SIG-M5 (cell line): ENCODE results near the gene LRMDA.

Experiments
- DNase-seq: peaks from one replicate; lab custom pipeline; 2025; lab: John Stamatoyannopoulos, UW

LRMDA gene

DNA sequence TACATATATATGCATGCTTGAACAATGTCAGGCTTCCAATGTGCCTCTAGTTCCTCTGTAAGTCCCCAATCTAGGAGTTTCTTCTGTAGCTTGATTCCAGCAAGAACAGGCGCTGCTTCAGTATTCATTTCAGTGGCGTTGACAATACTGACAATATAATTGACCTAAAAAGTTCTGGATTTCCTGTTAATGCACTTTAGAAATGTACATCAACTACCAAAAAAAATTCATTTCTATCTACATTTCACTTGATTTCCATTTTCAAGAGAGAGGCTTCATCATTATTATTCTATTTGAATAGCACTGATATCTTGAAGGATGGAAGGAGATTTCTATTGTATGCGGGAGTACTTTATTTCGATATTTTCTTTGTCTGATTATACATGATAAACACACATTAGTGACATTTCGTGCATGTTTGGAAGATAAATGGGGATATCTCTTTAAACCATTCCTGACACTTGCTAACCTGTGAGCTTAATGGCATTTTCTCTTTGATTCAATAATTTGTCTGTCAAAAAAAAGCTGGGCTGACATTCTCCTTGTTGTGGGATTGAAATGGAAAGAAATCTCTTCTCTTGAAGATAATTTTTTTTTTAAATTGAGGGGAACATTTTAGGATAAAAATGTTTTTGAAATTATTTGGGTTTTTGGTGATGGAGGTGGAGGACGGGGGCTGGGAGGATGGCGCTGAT, 568.2 kb downstream of the LRMDA start:
- no peak for DNase-seq

GRCh38 chr10:76000550-76000949, 569.1 kb downstream of the LRMDA start:
- DNase-seq = no peak

DNA sequence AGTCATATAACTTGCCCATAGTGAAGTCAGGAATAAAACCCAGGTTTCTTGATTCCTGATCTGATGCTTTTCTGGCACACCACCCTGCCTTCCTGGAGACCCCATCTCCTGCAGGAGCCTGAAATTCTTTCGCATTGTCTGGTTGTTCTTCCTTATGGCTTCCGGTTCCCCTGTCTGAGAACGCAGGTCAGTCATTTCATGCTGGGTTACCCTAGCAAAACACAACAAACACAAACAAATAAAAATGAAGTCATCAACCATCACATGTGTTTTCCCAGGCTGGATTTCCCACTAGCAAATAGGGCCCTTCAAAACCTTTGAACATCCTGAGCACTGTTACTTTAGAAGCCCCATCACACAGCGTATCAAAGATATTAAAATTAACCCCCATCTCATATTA, 569.6 kb downstream of the LRMDA start:
- no peak for DNase-seq

DNA sequence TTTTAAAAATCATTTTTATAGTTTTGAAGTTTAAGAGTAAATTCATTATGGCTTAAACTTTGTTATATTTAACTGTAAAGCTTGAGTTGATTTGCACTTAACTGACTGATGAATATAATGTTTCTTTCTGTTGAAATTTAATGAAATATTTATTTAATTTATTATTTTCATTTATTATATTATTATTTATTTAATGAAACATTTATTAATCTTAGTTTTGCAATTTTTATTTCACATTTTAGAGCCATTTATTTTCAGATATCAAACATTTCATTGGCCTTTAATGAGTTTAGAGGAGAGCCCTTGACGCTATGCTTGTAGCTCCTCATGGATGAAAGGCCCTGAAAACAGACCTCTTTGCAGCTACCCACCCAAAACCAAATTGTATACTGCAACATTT, 570.0 kb downstream of the LRMDA start:
- DNase-seq = no peak

DNA sequence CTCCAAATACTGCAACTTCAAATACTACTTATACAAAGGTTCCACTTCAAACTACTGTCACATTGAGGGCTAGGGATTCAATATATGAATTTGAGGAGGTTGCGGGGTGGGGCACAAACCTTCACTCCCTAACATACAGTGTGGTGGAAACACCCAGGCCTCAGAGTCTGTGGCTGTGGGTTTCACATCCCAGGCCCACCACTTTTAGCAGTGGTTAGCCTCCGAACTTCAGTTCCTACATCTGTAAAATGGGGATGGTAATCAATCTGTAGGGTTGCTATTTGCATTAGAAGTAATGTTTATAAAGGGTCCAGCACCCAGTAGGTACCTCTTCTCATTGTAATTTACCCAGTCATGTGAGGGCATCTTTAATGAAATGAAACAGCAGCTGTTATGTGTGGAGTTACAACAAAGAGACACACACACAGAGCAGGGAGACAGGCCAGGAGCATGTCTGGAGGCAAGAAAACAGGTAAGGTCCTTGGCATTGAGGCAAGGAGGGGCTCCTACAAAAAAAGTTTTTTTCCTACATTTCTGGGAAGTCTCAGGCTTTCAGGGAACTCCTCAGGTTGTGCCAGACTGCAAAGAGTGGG, 570.9 kb downstream of the LRMDA start:
- DNase-seq = no peak

DNA sequence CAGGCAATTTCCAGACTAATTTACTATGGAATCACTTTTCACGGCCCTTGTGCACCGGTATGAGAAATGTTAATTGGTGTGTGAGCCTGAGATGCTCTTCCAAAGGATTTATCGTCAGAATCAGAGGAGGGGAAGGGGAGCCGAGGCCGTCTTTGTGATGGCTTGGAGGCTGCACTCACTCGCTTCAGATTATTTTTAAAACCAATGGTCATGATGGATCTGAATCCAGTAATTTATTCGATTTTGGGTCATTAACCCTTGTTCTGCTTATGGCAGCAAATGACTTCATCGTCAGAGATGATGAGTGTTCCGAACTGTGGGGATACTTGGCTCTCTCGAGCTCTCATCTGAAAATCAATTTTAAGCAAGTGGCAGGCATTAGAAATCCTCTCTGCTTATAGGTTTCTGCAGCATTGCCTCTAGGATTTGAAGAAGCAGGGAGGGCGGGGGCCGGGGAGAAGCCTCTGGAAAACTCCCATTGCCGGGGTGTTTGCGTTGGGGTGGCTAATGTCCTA, 576.3 kb downstream of the LRMDA start:
- DNase-seq = no peak

- no peak for DNase-seq
These were observed 578.1 kb downstream of the LRMDA start for GRCh38 chr10:76009531-76009930.

GRCh38 chr10:76010703-76011102, 579.3 kb downstream of the LRMDA start:
- DNase-seq = no peak

- no peak for DNase-seq
These were observed 581.4 kb downstream of the LRMDA start for GRCh38 chr10:76012716-76013327.

DNA sequence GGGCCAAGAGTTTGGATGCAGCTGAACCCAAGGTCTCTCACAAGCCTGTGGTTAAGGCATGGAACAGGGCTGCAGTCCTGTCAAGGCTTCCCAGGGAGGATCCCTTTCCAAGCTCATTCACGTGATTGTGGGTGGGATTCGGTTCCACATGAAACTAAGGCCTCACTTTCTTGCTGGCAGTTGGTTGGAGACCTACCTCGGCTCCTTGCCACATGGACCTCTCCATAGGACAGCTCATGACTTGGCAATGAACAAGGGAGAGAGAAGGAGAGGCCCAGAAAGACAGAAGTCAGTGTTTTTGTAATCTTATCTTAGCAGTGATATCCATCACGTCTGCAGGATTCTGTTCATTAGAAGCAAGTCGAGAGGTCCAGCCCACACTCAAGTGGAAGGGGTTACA, 583.8 kb downstream of the LRMDA start:
- no peak for DNase-seq

GRCh38 chr10:76017026-76017732, 585.8 kb downstream of the LRMDA start:
- DNase-seq = no peak

DNA sequence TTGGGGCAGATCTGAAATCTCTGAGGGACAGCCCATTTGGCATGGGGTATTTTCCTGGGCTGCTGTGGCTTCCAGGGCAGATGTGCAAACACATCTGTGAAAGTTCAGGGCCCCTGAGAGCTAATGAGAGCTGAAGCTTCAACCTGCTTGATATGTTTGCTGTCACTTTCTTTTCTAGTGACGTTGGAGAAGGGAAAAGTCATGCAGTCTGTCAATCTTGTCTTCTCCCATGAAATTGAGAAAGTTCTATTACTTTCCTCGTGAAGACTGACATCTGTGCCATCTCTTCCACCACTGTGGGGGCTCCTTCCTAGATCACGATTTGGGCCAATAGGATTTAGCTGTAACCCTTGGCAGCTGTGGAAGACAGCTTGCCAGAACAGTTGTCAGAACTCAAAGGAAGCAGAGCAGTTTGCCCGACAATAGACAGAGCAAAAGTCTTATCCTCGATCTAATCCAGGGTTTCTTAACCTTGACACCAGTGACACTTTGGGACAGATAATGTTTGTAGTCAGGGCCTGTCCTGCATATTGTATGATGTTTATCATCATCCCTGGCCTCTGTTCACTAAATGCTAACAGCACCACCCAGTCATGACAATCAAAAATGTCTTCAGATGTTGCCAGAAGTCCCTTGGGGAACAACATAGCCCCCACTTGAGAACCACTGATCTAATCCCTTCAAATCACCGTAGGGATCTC, 586.5 kb downstream of the LRMDA start:
- no peak for DNase-seq

GRCh38 chr10:76020630-76021029, 589.2 kb downstream of the LRMDA start:
- DNase-seq = no peak

- DNase-seq = no peak
These were observed 590.0 kb downstream of the LRMDA start for GRCh38 chr10:76021398-76021797.

GRCh38 chr10:76022366-76022765, 590.9 kb downstream of the LRMDA start:
- no peak for DNase-seq

- no peak for DNase-seq
These were observed 591.6 kb downstream of the LRMDA start for GRCh38 chr10:76023007-76023406.

GRCh38 chr10:76024460-76025123, 593.2 kb downstream of the LRMDA start:
- no peak for DNase-seq

GRCh38 chr10:76025124-76025477, 593.7 kb downstream of the LRMDA start:
- no peak for DNase-seq

DNA sequence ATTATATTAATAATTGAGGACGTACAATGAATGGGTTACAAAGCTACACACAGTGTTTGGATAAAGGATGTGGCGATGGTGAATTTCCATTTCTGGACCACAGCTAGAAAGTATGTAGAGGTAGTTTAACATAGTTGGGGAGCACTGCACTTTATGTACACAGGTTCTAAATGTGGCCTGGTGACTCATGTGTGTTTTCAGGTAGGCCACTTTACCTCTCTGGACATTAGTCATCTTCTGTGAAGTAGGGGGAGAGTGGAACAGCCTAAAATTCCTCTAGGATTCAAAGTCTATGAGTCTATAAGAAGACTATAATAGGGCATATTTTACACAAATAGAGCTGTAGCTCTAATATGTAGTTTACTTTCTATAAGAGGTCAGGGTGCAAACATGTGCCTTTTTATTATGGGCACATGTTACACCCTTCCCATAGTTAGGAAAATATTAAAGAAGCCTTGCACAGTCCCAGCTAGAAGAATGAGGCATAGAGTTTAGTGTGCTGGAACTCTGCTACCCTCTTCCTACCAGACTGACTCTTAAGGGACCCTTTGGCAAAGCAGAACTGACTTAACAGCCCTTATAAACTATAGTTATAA, 594.9 kb downstream of the LRMDA start:
- no peak for DNase-seq

- no peak for DNase-seq
These were observed 595.5 kb downstream of the LRMDA start for GRCh38 chr10:76026905-76027304.

DNA sequence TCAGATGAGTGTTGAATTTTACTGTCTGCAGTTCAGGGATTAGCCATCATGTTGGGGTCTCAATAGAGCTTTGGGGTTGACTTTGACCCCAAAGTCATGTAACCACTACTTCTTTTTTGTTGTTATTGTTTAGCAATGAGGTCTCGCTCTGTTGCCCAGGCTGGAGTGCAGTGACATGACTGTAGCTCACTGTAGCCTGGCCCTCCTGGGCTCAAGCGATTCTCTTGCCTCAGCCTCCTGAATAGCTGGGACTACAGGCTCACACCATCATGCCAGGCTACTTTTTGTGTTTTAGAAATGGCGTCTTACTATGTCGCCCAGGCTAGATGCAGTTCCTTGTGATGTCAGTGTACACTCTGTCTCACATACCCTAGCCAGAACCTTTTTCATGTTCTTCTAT, 598.4 kb downstream of the LRMDA start:
- no peak for DNase-seq
